Mesothelial cell of epicardium (in vitro differentiated cells): ENCODE data around the gene CMC2. TPM values are rescaled to one million over a fixed set of nuclear protein-coding genes. Genes with fewer than 3 reads are reported as not detected.

ENCODE experiments used
- DNase-seq, 2 experiments: peaks; one replicate each; pipeline ENCODE4 v3.0.0; 2021; ENCODE audit warnings: low spot score in 2 of 2; ENCODE audit not compliant: unreplicated experiment in 2 of 2
- H3K27ac Mint-ChIP-seq: 2 replicates; pipeline ENCODE4 v1.8.0; 2021; ENCODE audit warnings: mixed read lengths
- H3K27me3 Mint-ChIP-seq: 2 replicates; pipeline ENCODE4 v1.8.0; 2021; ENCODE audit warnings: low read depth, mixed read lengths
- H3K36me3 Mint-ChIP-seq: 2 replicates; pipeline ENCODE4 v1.8.0; 2021; ENCODE audit warnings: mixed read lengths
- H3K4me1 Mint-ChIP-seq: 2 replicates; pipeline ENCODE4 v1.8.0; 2021; ENCODE audit warnings: mixed read lengths
- H3K4me3 Mint-ChIP-seq: 2 replicates; pipeline ENCODE4 v1.8.0; 2021; ENCODE audit warnings: mild to moderate bottlenecking, moderate library complexity, mixed read lengths
- H3K9me3 Mint-ChIP-seq: 2 replicates; pipeline ENCODE4 v1.8.0; 2021; ENCODE audit warnings: mixed read lengths
- CTCF ChIP-seq: fragments of 200-600 bp; sonication (generic); IDR thresholded peaks from one replicate; pipeline ENCODE4 v1.5.0; 2021; ENCODE audit warnings: antibody characterized with exemption; ENCODE audit not compliant: unreplicated experiment
- total RNA-seq: library from RNA; stranded (reverse); gene quantifications from 3 replicates; pipeline ENCODE4 v1.2.1, GENCODE V29; 2021

Gene CMC2
- total RNA-seq, 1 donor from 2014 or later, result 34.0 TPM

- TF ChIP-seq CTCF, result peak; percentile 42
- peaks cover 39% of the 10 kb centered on the region for H3K27me3 Mint-ChIP-seq
- H3K27ac Mint-ChIP-seq, result no peak overlapping the region
- no peak overlapping the region for H3K4me3 Mint-ChIP-seq
- peaks cover 6% of the 10 kb centered on the region for H3K9me3 Mint-ChIP-seq
- no peaks in the 10 kb centered on the region for H3K4me1 Mint-ChIP-seq
- H3K36me3 Mint-ChIP-seq, result no peaks in the 10 kb centered on the region
- DNase-seq, result no peak
Measured at GRCh38 chr16:80948886-80949493, 57.7 kb downstream of the CMC2 start.

GRCh38 chr16:80947708-80948625 is 58.7 kb downstream of the CMC2 start:
- Mint-ChIP-seq H3K4me3 (no peak overlapping the region), H3K4me1 (no peaks in the 10 kb centered on the region), H3K36me3 (no peaks in the 10 kb centered on the region), H3K27me3 (peaks cover 39% of the 10 kb centered on the region), H3K27ac (no peak overlapping the region), H3K9me3 (peaks cover 11% of the 10 kb centered on the region)
- DNase-seq, result no peak
- TF ChIP-seq CTCF, result no peak

- no peak for DNase-seq
- H3K27me3 Mint-ChIP-seq, result peaks cover 39% of the 10 kb centered on the region
- H3K27ac Mint-ChIP-seq, result no peak overlapping the region
- no peaks in the 10 kb centered on the region for H3K36me3 Mint-ChIP-seq
- no peak for TF ChIP-seq CTCF
- no peak overlapping the region for H3K4me3 Mint-ChIP-seq
- peaks cover 12% of the 10 kb centered on the region for H3K9me3 Mint-ChIP-seq
- H3K4me1 Mint-ChIP-seq, result no peaks in the 10 kb centered on the region
Measured at GRCh38 chr16:80947239-80947638, 59.4 kb downstream of the CMC2 start.

- DNase-seq, result no peak
- TF ChIP-seq CTCF, result no peak
- Mint-ChIP-seq H3K4me1 (no peaks in the 10 kb centered on the region), H3K9me3 (peaks cover 8% of the 10 kb centered on the region), H3K36me3 (no peaks in the 10 kb centered on the region), H3K27me3 (peaks cover 39% of the 10 kb centered on the region), H3K4me3 (no peak overlapping the region), H3K27ac (no peak overlapping the region)
Measured at GRCh38 chr16:80946481-80946880, 60.2 kb downstream of the CMC2 start.

- H3K4me1 Mint-ChIP-seq, result peaks cover 18% of the 10 kb centered on the region
- no peak overlapping the region for H3K27ac Mint-ChIP-seq
- peaks cover 8% of the 10 kb centered on the region for H3K9me3 Mint-ChIP-seq
- no peak for DNase-seq
- TF ChIP-seq CTCF, result no peak
- no peak overlapping the region for H3K4me3 Mint-ChIP-seq
- no peaks in the 10 kb centered on the region for H3K36me3 Mint-ChIP-seq
- peaks cover 9% of the 10 kb centered on the region for H3K27me3 Mint-ChIP-seq
Measured at GRCh38 chr16:80940069-80940856, 66.4 kb downstream of the CMC2 start.
